D721Med (cell line): ENCODE measurements around the gene GRK1.

Source experiments
- DNase-seq: peaks from one replicate; pipeline ENCODE4 v3.0.0; 2011; ENCODE audit warnings: low spot score; ENCODE audit not compliant: insufficient read length
- FAIRE-seq: peaks from 2 replicates; lab custom pipeline; 2011; peaks lifted over from hg19 to GRCh38; lab: Jason Lieb, UNC
- TF ChIP-seq, protein P1 (sequence below): IDR thresholded peaks from 2 replicates; pipeline ENCODE4 v1.5.1; 2012; ENCODE audit warnings: mild to moderate bottlenecking, control low read depth; ENCODE audit not compliant: insufficient read depth; ENCODE audit errors: missing control alignments

GRK1 gene

DNA sequence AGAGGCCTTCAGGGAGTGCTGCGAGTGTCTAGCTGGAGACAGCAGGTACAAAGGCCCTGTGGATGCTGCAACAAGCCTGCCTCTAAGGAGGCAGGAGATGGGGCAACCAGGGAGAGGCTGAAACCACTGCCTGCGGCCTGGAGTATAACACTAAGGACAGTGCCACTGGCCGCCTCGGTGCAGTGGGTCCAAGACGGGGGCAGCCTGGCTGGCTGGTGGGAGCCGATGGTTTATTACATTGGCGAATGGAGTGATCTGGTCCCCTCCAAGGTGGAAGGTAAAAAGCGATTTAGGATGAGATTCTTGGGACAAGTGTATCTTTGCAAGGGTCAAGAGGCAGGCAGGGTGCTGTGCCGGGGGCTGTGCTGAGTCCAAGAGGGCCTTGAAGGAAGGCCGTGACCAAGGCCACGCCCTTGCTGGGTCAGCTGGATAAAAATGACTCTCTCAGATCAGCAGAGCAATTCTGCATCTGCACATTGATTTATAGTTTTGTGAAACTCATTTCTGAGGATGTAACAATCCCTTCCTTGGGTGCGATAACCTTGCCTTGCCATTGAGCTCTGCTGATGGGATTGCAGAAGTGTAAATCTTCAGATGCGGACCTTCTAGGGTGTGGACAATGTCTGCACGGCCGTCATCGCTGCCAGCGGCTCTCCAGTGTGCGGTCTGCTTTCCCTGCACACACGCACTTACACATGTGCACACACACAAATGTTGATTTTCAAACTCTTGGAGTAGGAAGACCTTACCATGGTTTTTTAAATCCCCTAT, 98.0 kb downstream of the GRK1 start:
- DNase-seq, result no peak
- TF ChIP-seq, protein P1, sequence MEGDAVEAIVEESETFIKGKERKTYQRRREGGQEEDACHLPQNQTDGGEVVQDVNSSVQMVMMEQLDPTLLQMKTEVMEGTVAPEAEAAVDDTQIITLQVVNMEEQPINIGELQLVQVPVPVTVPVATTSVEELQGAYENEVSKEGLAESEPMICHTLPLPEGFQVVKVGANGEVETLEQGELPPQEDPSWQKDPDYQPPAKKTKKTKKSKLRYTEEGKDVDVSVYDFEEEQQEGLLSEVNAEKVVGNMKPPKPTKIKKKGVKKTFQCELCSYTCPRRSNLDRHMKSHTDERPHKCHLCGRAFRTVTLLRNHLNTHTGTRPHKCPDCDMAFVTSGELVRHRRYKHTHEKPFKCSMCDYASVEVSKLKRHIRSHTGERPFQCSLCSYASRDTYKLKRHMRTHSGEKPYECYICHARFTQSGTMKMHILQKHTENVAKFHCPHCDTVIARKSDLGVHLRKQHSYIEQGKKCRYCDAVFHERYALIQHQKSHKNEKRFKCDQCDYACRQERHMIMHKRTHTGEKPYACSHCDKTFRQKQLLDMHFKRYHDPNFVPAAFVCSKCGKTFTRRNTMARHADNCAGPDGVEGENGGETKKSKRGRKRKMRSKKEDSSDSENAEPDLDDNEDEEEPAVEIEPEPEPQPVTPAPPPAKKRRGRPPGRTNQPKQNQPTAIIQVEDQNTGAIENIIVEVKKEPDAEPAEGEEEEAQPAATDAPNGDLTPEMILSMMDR, result no peak
- FAIRE-seq, result no peak

GRCh38 chr13:113765564-113765910, 98.5 kb downstream of the GRK1 start:
- FAIRE-seq (no peak), DNase-seq (no peak)
- TF ChIP-seq, protein P1, result no peak

GRCh38 chr13:113766035-113766800, 99.2 kb downstream of the GRK1 start:
- DNase-seq, result no peak
- TF ChIP-seq, protein P1, result no peak
- FAIRE-seq, result no peak

GRCh38 chr13:113767366-113767765, 100.3 kb downstream of the GRK1 start:
- no peak for DNase-seq
- no peak for FAIRE-seq
- TF ChIP-seq, protein P1, result no peak

GRCh38 chr13:113768018-113768905, 101.2 kb downstream of the GRK1 start:
- FAIRE-seq, result no peak
- TF ChIP-seq, protein P1, result no peak
- no peak for DNase-seq

DNA sequence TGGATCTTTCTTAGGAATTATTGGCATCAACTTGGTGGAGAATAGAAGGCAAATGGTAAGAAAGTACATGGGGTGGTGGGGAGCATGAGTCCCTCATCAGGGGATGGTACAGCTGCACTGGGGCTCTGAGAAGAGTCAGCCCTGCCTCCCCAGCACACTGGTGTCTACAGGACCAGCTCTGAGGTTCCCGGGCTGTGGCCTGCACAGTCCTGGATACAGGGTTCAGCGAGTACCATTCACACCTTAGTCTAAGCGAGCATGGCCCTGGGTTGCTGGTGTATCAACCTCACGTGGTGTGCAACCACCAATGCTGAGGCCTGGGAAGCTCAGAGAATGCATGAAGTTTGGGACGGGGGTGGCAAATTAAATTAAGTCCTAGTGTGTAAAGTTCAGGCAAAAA, 102.1 kb downstream of the GRK1 start:
- DNase-seq (no peak), FAIRE-seq (no peak)
- TF ChIP-seq, protein P1, result no peak
